A673 (cell line): ENCODE results near the gene NRL. TPM values are rescaled to one million over a fixed set of nuclear protein-coding genes. Genes with fewer than 3 reads are reported as not detected.

Source experiments
- BruUV-seq: library from RNA; stranded (reverse); fragments of 400-500 nt; replicated peaks from 2 replicates; lab custom pipeline; 2021; lab: Mats Ljungman, UMichigan
- CTCF ChIA-PET: fragments of 300-600 bp; sonication (Branson Sonifier 250); formaldehyde crosslinking; loops from one replicate; lab custom pipeline; 2022; ENCODE audit warnings: antibody characterized with exemption; lab: Charles Lee
- POLR2A ChIA-PET: fragments of 300-600 bp; sonication (Branson Sonifier 250); formaldehyde crosslinking; loops from one replicate; lab custom pipeline; 2022; ENCODE audit warnings: antibody characterized with exemption; ENCODE audit not compliant: low non-redundant PET; lab: Charles Lee
- DNase-seq: peaks from one replicate; pipeline ENCODE4 v3.0.0-alpha.2; 2015; ENCODE audit warnings: low spot score
- H3K27ac ChIP-seq: fragments of 200-600 bp; sonication (generic); 2 replicates; pipeline ENCODE4 v1.5.1; 2016; ENCODE audit warnings: mixed run types, low read depth, mild to moderate bottlenecking, mixed read lengths, antibody characterized with exemption, low read length; ENCODE audit not compliant: poor library complexity, severe bottlenecking
- H3K27me3 ChIP-seq: fragments of 200-600 bp; sonication (generic); replicated peaks from 2 replicates; pipeline ENCODE4 v1.6.1; 2017; ENCODE audit warnings: mixed run types, low read depth, mild to moderate bottlenecking, mixed read lengths, antibody characterized with exemption, low read length; ENCODE audit not compliant: insufficient read depth, poor library complexity
- H3K36me3 ChIP-seq: fragments of 200-600 bp; sonication (generic); 2 replicates; pipeline ENCODE4 v1.6.1; 2016; ENCODE audit warnings: mixed run types, mild to moderate bottlenecking, mixed read lengths, antibody characterized with exemption, low read length; ENCODE audit not compliant: insufficient read depth, poor library complexity, severe bottlenecking
- H3K4me1 ChIP-seq: fragments of 200-600 bp; sonication (generic); 2 replicates; pipeline ENCODE4 v1.6.1; 2017; ENCODE audit warnings: mixed run types, mild to moderate bottlenecking, mixed read lengths, antibody characterized with exemption, low read length; ENCODE audit not compliant: insufficient read depth, poor library complexity, severe bottlenecking
- H3K4me3 ChIP-seq: fragments of 200-600 bp; sonication (generic); 2 replicates; pipeline ENCODE4 v1.5.1; 2016; ENCODE audit warnings: low read depth, mixed run types, mild to moderate bottlenecking, mixed read lengths, low read length; ENCODE audit not compliant: poor library complexity, severe bottlenecking
- H3K9me3 ChIP-seq: fragments of 200-600 bp; sonication (generic); 2 replicates; pipeline ENCODE4 v1.6.1; 2016; ENCODE audit warnings: mixed run types, low read depth, mild to moderate bottlenecking, mixed read lengths, antibody characterized with exemption, low read length; ENCODE audit not compliant: poor library complexity, severe bottlenecking
- CTCF ChIP-seq: fragments of 300-800, 200-600 bp; sonication (generic); conservative IDR thresholded peaks from 2 replicates; pipeline ENCODE4 v1.5.1; 2017; ENCODE audit warnings: low read depth, mild to moderate bottlenecking, antibody characterized with exemption, low read length, moderate library complexity, mixed read lengths
- EZH2 ChIP-seq: fragments of 200-600 bp; sonication (generic); IDR thresholded peaks from 2 replicates; pipeline ENCODE4 v1.6.1; 2017; ENCODE audit warnings: borderline replicate concordance, low read depth, mild to moderate bottlenecking, mixed read lengths, antibody characterized with exemption, low read length; ENCODE audit not compliant: poor library complexity, severe bottlenecking
- intact Hi-C: fragments of 100-400 bp; cut with micrococcal nuclease; formaldehyde crosslinking; loops from one replicate; pipeline ENCODE4 v1.10.0; 2022; ENCODE audit not compliant: unreplicated experiment
- total RNA-seq: library from RNA; stranded (reverse); gene quantifications from 2 replicates; pipeline ENCODE4 v1.2.3, GENCODE V29; 2021

The NRL gene
- total RNA-seq, 1 experiment from 2014 or later: 1.9 TPM

- peaks cover 43% of the 10 kb centered on the region for H3K36me3 ChIP-seq
- BruUV-seq: no TSS peak
- ChIA-PET CTCF (no interaction called here), POLR2A (no interaction called here)
- no peak overlapping the region for H3K4me3 ChIP-seq
- no peak for TF ChIP-seq EZH2
- no peak for TF ChIP-seq CTCF
- no peak overlapping the region for H3K27ac ChIP-seq
- no peaks in the 10 kb centered on the region for H3K9me3 ChIP-seq
- no peaks in the 10 kb centered on the region for H3K27me3 ChIP-seq
- intact Hi-C loops: no loop called here
- DNase-seq: no peak
- H3K4me1 ChIP-seq: peaks cover 12% of the 10 kb centered on the region
Observed at GRCh38 chr14:24150061-24150460, 35.3 kb upstream of the NRL start.

GRCh38 chr14:24149302-24149969 is 34.7 kb upstream of the NRL start:
- Histone ChIP-seq H3K4me3 (no peak overlapping the region), H3K9me3 (no peaks in the 10 kb centered on the region), H3K36me3 (peaks cover 41% of the 10 kb centered on the region), H3K27me3 (no peaks in the 10 kb centered on the region), H3K27ac (no peak overlapping the region), H3K4me1 (peaks cover 12% of the 10 kb centered on the region)
- TF ChIP-seq EZH2: no peak
- TF ChIP-seq CTCF: no peak
- no TSS peak for BruUV-seq
- DNase-seq: no peak
- intact Hi-C loops: loop anchor here (5.0 kb wide), 1 partner anchor 38 kb away; the partner anchor contains the start of gene IPO4
- POLR2A ChIA-PET: no interaction called here
- CTCF ChIA-PET: no interaction called here

- peaks cover 12% of the 10 kb centered on the region for H3K4me1 ChIP-seq
- BruUV-seq: TSS peak; percentile 46
- H3K27me3 ChIP-seq: no peaks in the 10 kb centered on the region
- H3K4me3 ChIP-seq: peak overlapping the region; percentile 90
- DNase-seq: no peak
- POLR2A ChIA-PET: interaction anchor here (0.6 kb wide), 1 partner anchor 223 kb away, joined by 3 read pairs; no protein-coding TSS in a partner anchor
- intact Hi-C loops: loop anchor here (1.0 to 5.0 kb wide), 2 partner anchors 13 to 39 kb away; partner anchors contain the start of genes IPO4 and IRF9
- no peaks in the 10 kb centered on the region for H3K9me3 ChIP-seq
- H3K36me3 ChIP-seq: peaks cover 48% of the 10 kb centered on the region
- TF ChIP-seq EZH2 (no peak), CTCF (no peak)
- CTCF ChIA-PET: no interaction called here
- H3K27ac ChIP-seq: peak overlapping the region; percentile 87
Observed at GRCh38 chr14:24147761-24148428, 33.1 kb upstream of the NRL start.
